Upper lobe of right lung (tissue), 1 donor: ENCODE measurements around the gene KCNK5. TPM values are rescaled to one million over a fixed set of nuclear protein-coding genes. Genes with fewer than 3 reads are reported as not detected.
A peak's percentile ranks its signal among the peaks of the same experiment; 100 is the strongest.

Experiments
- ATAC-seq: fragments of 200-7000 bp; cut with Tn5 transposase; one replicate; pipeline ENCODE4 v1.9.1; 2020; ENCODE audit warnings: mild to moderate bottlenecking, moderate library complexity
- DNase-seq: peaks from one replicate; pipeline ENCODE4 v3.0.0-alpha.2; 2020
- H3K27ac ChIP-seq: fragments of 200-600 bp; one replicate; pipeline ENCODE4 v1.8.0; 2022
- H3K27me3 ChIP-seq: fragments of 200-600 bp; one replicate; pipeline ENCODE4 v1.8.0; 2022; ENCODE audit warnings: mild to moderate bottlenecking
- H3K36me3 ChIP-seq: fragments of 200-600 bp; one replicate; pipeline ENCODE4 v1.8.0; 2022
- H3K4me1 ChIP-seq: fragments of 200-600 bp; one replicate; pipeline ENCODE4 v1.8.0; 2022
- H3K4me3 ChIP-seq: fragments of 200-600 bp; one replicate; pipeline ENCODE4 v1.8.0; 2022; ENCODE audit warnings: mild to moderate bottlenecking
- H3K9me3 ChIP-seq: fragments of 200-600 bp; one replicate; pipeline ENCODE4 v1.8.0; 2022
- intact Hi-C: fragments of 100-400 bp; cut with DNase I; formaldehyde crosslinking; loops from one replicate; pipeline ENCODE4 v1.11.0; 2022
- long read RNA-seq: library from polyadenylated mRNA; unstranded; transcript quantifications from one replicate; pipeline ENCODE4 v2.0.0, GENCODE V29; 2021
- total RNA-seq: library from RNA; stranded (reverse); fragmentation: NEBNext Ultra II Directional; extraction: Animal tissue kit (Norgen Biotek cat#: 25700); gene quantifications from one replicate; pipeline ENCODE4 v1.2.1, GENCODE V29; 2021
- TF ChIP-seq, protein P1 (sequence below): fragments of 200-600 bp; IDR thresholded peaks from one replicate; pipeline ENCODE4 v1.8.0; 2022; ENCODE audit warnings: antibody characterized with exemption
- donor health status: DM: no; HTN: yes; CAD: no; lungs with severe emphysema.

KCNK5 gene, protein sequence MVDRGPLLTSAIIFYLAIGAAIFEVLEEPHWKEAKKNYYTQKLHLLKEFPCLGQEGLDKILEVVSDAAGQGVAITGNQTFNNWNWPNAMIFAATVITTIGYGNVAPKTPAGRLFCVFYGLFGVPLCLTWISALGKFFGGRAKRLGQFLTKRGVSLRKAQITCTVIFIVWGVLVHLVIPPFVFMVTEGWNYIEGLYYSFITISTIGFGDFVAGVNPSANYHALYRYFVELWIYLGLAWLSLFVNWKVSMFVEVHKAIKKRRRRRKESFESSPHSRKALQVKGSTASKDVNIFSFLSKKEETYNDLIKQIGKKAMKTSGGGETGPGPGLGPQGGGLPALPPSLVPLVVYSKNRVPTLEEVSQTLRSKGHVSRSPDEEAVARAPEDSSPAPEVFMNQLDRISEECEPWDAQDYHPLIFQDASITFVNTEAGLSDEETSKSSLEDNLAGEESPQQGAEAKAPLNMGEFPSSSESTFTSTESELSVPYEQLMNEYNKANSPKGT
- total RNA-seq = 10.0 TPM
- long read RNA-seq, transcript KCNK5-201 (5 exons, 3,756 nt) = major isoform, 15 of 28 reads
- long read RNA-seq, partial matches to known transcripts = 1 of 28 reads
- long read RNA-seq, other reads (novel, unspliced or antisense) = 12 of 28 reads

DNA sequence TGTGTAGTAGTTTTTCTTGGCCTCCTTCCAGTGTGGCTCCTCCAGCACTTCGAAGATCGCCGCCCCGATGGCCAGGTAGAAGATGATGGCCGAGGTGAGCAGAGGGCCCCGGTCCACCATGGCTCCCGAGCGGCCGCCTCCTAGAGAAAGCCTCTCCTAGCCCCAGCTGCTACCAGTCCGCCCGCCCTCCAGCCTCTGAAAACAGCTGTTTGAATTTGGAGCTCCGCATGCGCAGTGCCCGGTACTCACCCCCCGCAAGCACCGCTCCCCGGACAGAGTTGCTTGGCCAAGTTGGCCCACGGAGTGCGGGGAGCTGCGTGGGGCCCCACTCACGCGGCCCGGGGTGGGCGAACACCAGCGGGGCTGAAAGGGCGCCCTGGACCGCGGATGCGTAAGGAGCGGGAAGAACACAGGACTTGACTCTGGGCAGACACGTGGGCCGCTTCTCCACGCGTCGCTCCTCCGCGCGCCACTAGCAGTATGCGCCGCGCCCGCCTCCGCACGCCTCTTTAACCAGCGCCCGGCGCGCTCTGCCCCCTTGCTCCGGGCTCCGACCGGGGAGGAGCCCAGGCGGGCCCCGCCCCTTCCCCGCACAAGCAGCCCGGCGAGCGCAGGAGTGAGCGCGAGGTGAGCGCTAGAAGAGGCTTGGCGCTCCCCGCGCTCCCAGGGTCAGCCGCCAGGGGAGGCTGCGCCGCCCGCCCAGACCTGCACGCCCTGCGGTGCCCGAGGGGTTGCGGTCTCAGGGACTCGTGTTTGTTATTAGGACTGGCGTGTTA is at the start of gene KCNK5:
TSS of gene KCNK5 (minus strand) at position 484 of the 776 bp plus-strand sequence. CDS start at position 120, 364 bp downstream.
- H3K9me3 ChIP-seq = no peaks in the 10 kb centered on the region
- peaks cover 17% of the 10 kb centered on the region for H3K27me3 ChIP-seq
- DNase-seq (peak; percentile 94), ATAC-seq (peak; percentile 96)
- intact Hi-C loops = no loop called here
- H3K4me3 ChIP-seq = peak within 1 kb of the TSS; percentile 64
- peaks cover 31% of the 10 kb centered on the region for H3K4me1 ChIP-seq
- peak within 1 kb of the TSS; percentile 58 for H3K27ac ChIP-seq
- TF ChIP-seq, protein P1, sequence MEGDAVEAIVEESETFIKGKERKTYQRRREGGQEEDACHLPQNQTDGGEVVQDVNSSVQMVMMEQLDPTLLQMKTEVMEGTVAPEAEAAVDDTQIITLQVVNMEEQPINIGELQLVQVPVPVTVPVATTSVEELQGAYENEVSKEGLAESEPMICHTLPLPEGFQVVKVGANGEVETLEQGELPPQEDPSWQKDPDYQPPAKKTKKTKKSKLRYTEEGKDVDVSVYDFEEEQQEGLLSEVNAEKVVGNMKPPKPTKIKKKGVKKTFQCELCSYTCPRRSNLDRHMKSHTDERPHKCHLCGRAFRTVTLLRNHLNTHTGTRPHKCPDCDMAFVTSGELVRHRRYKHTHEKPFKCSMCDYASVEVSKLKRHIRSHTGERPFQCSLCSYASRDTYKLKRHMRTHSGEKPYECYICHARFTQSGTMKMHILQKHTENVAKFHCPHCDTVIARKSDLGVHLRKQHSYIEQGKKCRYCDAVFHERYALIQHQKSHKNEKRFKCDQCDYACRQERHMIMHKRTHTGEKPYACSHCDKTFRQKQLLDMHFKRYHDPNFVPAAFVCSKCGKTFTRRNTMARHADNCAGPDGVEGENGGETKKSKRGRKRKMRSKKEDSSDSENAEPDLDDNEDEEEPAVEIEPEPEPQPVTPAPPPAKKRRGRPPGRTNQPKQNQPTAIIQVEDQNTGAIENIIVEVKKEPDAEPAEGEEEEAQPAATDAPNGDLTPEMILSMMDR = peak; percentile 71
- H3K36me3 ChIP-seq = no peaks in the 10 kb centered on the region

DNA sequence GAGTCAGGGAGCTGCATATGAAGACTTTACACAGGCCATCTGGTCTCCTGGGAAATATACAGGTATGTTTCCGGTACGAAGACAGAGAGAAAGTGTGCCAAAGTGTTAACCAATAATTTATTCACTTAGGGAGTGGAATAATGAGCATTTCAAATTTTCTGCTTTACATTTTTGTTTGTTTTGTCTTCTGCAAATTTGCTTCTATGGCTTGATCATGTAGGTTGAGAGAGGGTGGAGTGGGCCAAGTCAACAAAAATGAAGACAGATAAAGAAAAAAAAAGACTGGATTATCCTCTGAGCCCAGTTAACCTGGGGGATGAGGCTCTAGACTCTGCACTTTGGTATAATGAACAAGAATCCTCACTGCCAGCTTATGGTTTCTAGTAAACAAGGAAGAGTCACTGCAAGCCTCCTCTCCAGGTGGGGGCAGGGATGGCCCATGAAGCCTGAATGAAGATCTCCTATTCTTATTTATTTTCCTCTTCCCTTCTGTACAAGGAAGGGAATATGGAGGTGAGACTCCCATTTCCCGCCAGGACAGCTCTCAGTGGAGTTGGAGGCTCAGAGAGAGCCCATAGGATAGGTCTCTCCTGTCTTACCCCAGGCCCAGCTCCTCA is 47.2 kb upstream of the KCNK5 start:
- intact Hi-C loops = no loop called here
- Histone ChIP-seq H3K9me3 (no peaks in the 10 kb centered on the region), H3K4me3 (no peak overlapping the region), H3K36me3 (no peaks in the 10 kb centered on the region), H3K4me1 (no peaks in the 10 kb centered on the region), H3K27ac (no peak overlapping the region), H3K27me3 (no peaks in the 10 kb centered on the region)
- no peak for ATAC-seq
- TF ChIP-seq, protein P1 = no peak
- no peak for DNase-seq

DNA sequence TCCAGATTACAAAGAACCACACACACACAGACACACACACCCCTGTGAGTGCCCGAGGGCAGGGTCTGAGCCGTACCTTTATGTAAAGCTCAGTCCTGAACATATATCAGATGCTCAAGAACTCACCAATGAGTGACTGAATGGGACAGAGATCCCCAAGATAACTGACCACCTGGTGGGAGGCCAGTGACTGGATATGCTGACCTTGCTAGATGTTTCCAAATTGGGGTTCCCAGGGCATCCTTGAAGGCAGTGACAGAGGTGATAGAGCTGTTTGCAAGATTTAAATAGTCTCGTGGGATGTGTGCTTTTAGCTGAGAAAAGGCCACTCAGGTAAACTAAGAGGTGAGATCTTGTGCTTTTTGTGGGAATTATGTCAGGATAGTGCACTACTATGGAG is 45.6 kb upstream of the KCNK5 start:
- intact Hi-C loops = no loop called here
- no peak for DNase-seq
- no peaks in the 10 kb centered on the region for H3K27me3 ChIP-seq
- H3K4me1 ChIP-seq = no peaks in the 10 kb centered on the region
- TF ChIP-seq, protein P1 = no peak
- H3K36me3 ChIP-seq = no peaks in the 10 kb centered on the region
- no peak overlapping the region for H3K4me3 ChIP-seq
- no peaks in the 10 kb centered on the region for H3K9me3 ChIP-seq
- no peak for ATAC-seq
- no peak overlapping the region for H3K27ac ChIP-seq

DNA sequence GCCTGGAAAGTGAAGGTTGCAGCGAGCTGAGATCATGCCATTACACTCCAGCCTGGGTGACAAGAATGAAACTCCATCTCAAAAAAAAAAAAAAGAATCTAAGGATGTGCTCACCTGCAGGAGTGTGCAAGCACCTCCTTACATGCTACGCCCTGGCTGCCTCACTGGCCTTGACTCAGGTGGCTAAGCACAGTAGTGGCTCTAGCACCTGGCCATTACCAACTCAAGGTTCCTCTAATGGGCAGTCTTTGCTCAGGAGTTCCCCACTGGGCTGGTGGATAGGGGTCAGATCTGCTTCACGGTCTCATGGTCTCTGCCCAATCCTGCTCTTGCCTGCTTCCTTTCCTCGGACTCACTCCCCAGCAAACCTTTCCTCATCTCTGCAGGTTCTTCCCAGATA is 45.2 kb upstream of the KCNK5 start:
- intact Hi-C loops = no loop called here
- TF ChIP-seq, protein P1 = no peak

DNA sequence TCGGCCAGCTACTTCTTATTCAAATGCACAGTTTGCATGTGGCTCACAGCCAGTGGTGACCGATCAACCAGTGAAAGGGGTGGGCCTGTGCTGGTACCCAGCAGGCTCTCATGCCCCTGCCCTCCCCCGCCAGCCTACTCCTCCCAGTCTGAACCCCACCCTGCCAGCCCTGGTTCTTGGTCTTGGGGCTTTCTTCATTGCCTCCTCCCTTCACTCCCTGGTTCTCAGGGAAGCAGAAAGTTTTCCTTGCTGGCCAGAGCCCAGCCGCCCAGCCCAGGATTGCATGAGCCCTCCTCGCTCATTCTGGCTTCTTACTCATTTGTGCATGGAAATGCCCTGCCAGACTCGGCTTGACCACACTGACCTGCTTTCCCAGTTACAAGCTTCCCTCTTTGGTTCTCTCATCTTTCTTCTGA is 44.1 kb upstream of the KCNK5 start:
- Histone ChIP-seq H3K4me3 (no peak overlapping the region), H3K27me3 (no peaks in the 10 kb centered on the region), H3K27ac (no peak overlapping the region), H3K36me3 (no peaks in the 10 kb centered on the region), H3K9me3 (no peaks in the 10 kb centered on the region), H3K4me1 (no peaks in the 10 kb centered on the region)
- peak; percentile 57 for DNase-seq
- ATAC-seq = peak; percentile 24
- intact Hi-C loops = no loop called here
- TF ChIP-seq, protein P1 = no peak

More for the DNA sequence above, 45.2 kb upstream of the KCNK5 start:
- H3K27ac ChIP-seq = no peak overlapping the region
- no peaks in the 10 kb centered on the region for H3K4me1 ChIP-seq
- ATAC-seq (no peak), DNase-seq (no peak)
- H3K4me3 ChIP-seq = no peak overlapping the region
- H3K27me3 ChIP-seq = no peaks in the 10 kb centered on the region
- H3K9me3 ChIP-seq = no peaks in the 10 kb centered on the region
- no peaks in the 10 kb centered on the region for H3K36me3 ChIP-seq
